HepG2 (cell line): ENCODE results near the gene GPM6B. TPM values are rescaled to one million over a fixed set of nuclear protein-coding genes. Genes with fewer than 3 reads are reported as not detected.

ENCODE experiments used
- ATAC-seq: fragments of 200-7000 bp; cut with Tn5 transposase; 3 replicates; pipeline ENCODE4 v1.9.1; 2020; ENCODE audit warnings: mild to moderate bottlenecking, moderate library complexity
- BruUV-seq: library from RNA; stranded (reverse); fragments of 400-500 nt; replicated peaks from 2 replicates; lab custom pipeline; 2021; lab: Mats Ljungman, UMichigan
- CTCF ChIA-PET: fragments of 300-600 bp; formaldehyde crosslinking; extraction: SDS; loops from one replicate; lab custom pipeline; 2021; ENCODE audit warnings: low total read pairs, inconsistent platforms, low intra/inter-chr PET ratio; lab: Yijun Ruan, JAX
- POLR2A ChIA-PET: fragments of 350-600 bp; sonication (Branson Sonifier 250); formaldehyde crosslinking; loops from one replicate; lab custom pipeline; 2020; ENCODE audit warnings: antibody characterized with exemption, inconsistent platforms; lab: Yijun Ruan, JAX
- DNase-seq: peaks from one replicate; pipeline ENCODE4 v3.0.0-alpha.2; 2015; ENCODE audit warnings: low spot score
- FAIRE-seq: peaks from 3 replicates; lab custom pipeline; 2011; peaks lifted over from hg19 to GRCh38; lab: Jason Lieb, UNC
- H2AFZ ChIP-seq: one replicate; pipeline ENCODE4 v1.6.1; 2011; ENCODE audit warnings: low read length, inconsistent platforms
- H3K27ac ChIP-seq: fragments of 300-600 bp; 3 replicates; pipeline ENCODE4 v1.8.0; 2011; ENCODE audit warnings: mixed run types, mild to moderate bottlenecking, mixed read lengths, low read length, inconsistent platforms; ENCODE audit not compliant: insufficient read depth; ENCODE audit errors: extremely low read length
- H3K27me3 ChIP-seq, 2 experiments: fragments of 200-600 bp in 1 of 2; 2 replicates in 1 of 2; 3 replicates in 1 of 2; pipeline versions ENCODE4 v1.6.0 to v1.8.0; 2011; ENCODE audit warnings: low read length in 2 of 2, mild to moderate bottlenecking in 2 of 2, moderate library complexity in 2 of 2, inconsistent platforms in 1 of 2; ENCODE audit not compliant: insufficient read depth in 2 of 2, control insufficient read depth in 1 of 2
- H3K36me3 ChIP-seq, 2 experiments: fragments of 200-600 bp in 1 of 2; replicated peaks in 1 of 2; 2 replicates in 1 of 2; 3 replicates in 1 of 2; pipeline versions ENCODE4 v1.5.1 to v1.8.0; 2011; ENCODE audit warnings: low read length in 2 of 2, inconsistent platforms in 1 of 2; ENCODE audit not compliant: insufficient read depth in 2 of 2, control insufficient read depth in 1 of 2
- H3K4me1 ChIP-seq: 2 replicates; pipeline ENCODE4 v1.5.1; 2012; ENCODE audit warnings: low read length, inconsistent platforms; ENCODE audit not compliant: insufficient read depth
- H3K4me2 ChIP-seq: 2 replicates; pipeline ENCODE4 v1.6.0; 2011; ENCODE audit warnings: low read depth, low read length, inconsistent platforms
- H3K4me3 ChIP-seq, 3 experiments: fragments of 200-600 bp in 1 of 3; sonication (generic), shearing (Covaris generic) in 1 of 3; replicated peaks in 1 of 3; 2 replicates each; pipeline ENCODE4 v1.5.1; 2011 to 2016; ENCODE audit warnings: low read length in 3 of 3, inconsistent platforms in 2 of 3, low read depth in 2 of 3, mild to moderate bottlenecking in 2 of 3, control low read depth in 1 of 3, mixed read lengths in 1 of 3; ENCODE audit not compliant: insufficient read depth in 1 of 3
- H3K79me2 ChIP-seq: one replicate; pipeline ENCODE4 v1.6.1; 2011; ENCODE audit warnings: low read length, inconsistent platforms; ENCODE audit not compliant: insufficient read depth
- H3K9ac ChIP-seq: 2 replicates; pipeline ENCODE4 v1.6.0; 2011; ENCODE audit warnings: mild to moderate bottlenecking, low read depth, low read length, inconsistent platforms; ENCODE audit not compliant: insufficient read depth
- H3K9me3 ChIP-seq: 2 replicates; pipeline ENCODE4 v1.5.1; 2012; ENCODE audit warnings: mild to moderate bottlenecking, low read length
- H4K20me1 ChIP-seq: 2 replicates; pipeline ENCODE4 v1.6.0; 2011; ENCODE audit warnings: inconsistent platforms, mild to moderate bottlenecking, low read length, moderate library complexity; ENCODE audit not compliant: insufficient read depth
- ARID2 ChIP-seq: sonication (generic); formaldehyde crosslinking; IDR thresholded peaks from 2 replicates; pipeline ENCODE4 v1.8.1; 2022; ENCODE audit warnings: mild to moderate bottlenecking, missing genetic modification reagents, borderline replicate concordance
- FOXA3 ChIP-seq: IDR thresholded peaks from 2 replicates; pipeline ENCODE4 v1.6.1; 2016; ENCODE audit warnings: missing genetic modification reagents, missing compliant biosample characterization
- IRX3 ChIP-seq: sonication (generic); formaldehyde crosslinking; IDR thresholded peaks from 2 replicates; pipeline ENCODE4 v1.8.1; 2023; ENCODE audit warnings: mild to moderate bottlenecking, low read depth, missing genetic modification reagents, borderline replicate concordance
- MLLT10 ChIP-seq: sonication (generic); formaldehyde crosslinking; IDR thresholded peaks from 2 replicates; pipeline ENCODE4 v1.4.0; 2020; ENCODE audit warnings: missing genetic modification reagents
- RFX5 ChIP-seq: IDR thresholded peaks from 2 replicates; pipeline ENCODE4 v1.6.1; 2011; ENCODE audit warnings: low read depth, low read length, improper control_type of control experiment
- SP140L ChIP-seq: sonication (generic); formaldehyde crosslinking; IDR thresholded peaks from 2 replicates; pipeline ENCODE4 v1.4.0; 2020; ENCODE audit warnings: missing genetic modification reagents, borderline replicate concordance
- TOE1 ChIP-seq: sonication (generic); formaldehyde crosslinking; IDR thresholded peaks from 2 replicates; pipeline ENCODE4 v1.4.0; 2020; ENCODE audit warnings: mild to moderate bottlenecking, missing genetic modification reagents
- ZFP41 ChIP-seq: sonication (generic); formaldehyde crosslinking; IDR thresholded peaks from 2 replicates; pipeline ENCODE4 v1.4.0; 2020; ENCODE audit warnings: mild to moderate bottlenecking, missing genetic modification reagents, borderline replicate concordance
- ZMYM4 ChIP-seq: sonication (generic); formaldehyde crosslinking; IDR thresholded peaks from 2 replicates; pipeline ENCODE4 v1.8.1; 2023; ENCODE audit warnings: mild to moderate bottlenecking, missing genetic modification reagents
- ZNF101 ChIP-seq: sonication (generic); formaldehyde crosslinking; IDR thresholded peaks from 2 replicates; pipeline ENCODE4 v1.4.0; 2020; ENCODE audit warnings: mild to moderate bottlenecking, low read depth, missing genetic modification reagents, borderline replicate concordance
- ZNF17 ChIP-seq: sonication (generic); formaldehyde crosslinking; IDR thresholded peaks from 2 replicates; pipeline ENCODE4 v1.5.0; 2020; ENCODE audit warnings: mild to moderate bottlenecking, missing genetic modification reagents
- ZNF282 ChIP-seq: fragments of 450-650 bp; IDR thresholded peaks from 2 replicates; pipeline ENCODE4 v1.6.1; 2018; ENCODE audit not compliant: partially characterized antibody
- ZNF317 ChIP-seq: sonication (generic); formaldehyde crosslinking; IDR thresholded peaks from 2 replicates; pipeline ENCODE4 v1.5.0; 2020; ENCODE audit warnings: mild to moderate bottlenecking, missing genetic modification reagents
- ZSCAN29 ChIP-seq: sonication (generic); formaldehyde crosslinking; conservative IDR thresholded peaks from 2 replicates; pipeline ENCODE4 v1.4.0; 2020; ENCODE audit warnings: mild to moderate bottlenecking, missing genetic modification reagents
- WGBS: methylation state at CpG from one replicate; pipeline ENCODE4 v1.1.6; 2017; ENCODE audit warnings: low lambda C conversion rate; 5-methylcytosine and 5-hydroxymethylcytosine counted together
- in situ Hi-C: cut with HindIII; loops from 2 replicates; pipeline ENCODE4 v1.10.0; 2017; ENCODE audit warnings: low pct_unique_long_range_greater_than_20kb; ENCODE audit not compliant: extremely low pct_ligation_motif_present
- intact Hi-C: fragments of 100-400 bp; cut with micrococcal nuclease; formaldehyde crosslinking; loops from one replicate; pipeline ENCODE4 v1.10.0; 2022; ENCODE audit not compliant: unreplicated experiment
- polyA plus RNA-seq, 8 experiments: library from polyadenylated mRNA; depleted of rRNA in 3 of 8; stranded (reverse) in 7 of 8; unstranded in 1 of 8; fragments of >200 nt; fragmentation: Illumina TruSeq in 4 of 8; extraction: Trizol in 4 of 8; gene quantifications; 2 replicates each; pipeline versions ENCODE4 v1.2.1 to v1.2.3, GENCODE V29; 2011 to 2016; ENCODE audit warnings: low read depth in 4 of 8, missing spikeins in 1 of 8, mixed read lengths in 1 of 8; ENCODE audit not compliant: insufficient read depth in 1 of 8
- total RNA-seq, 5 experiments: library from RNA; depleted of rRNA; stranded (reverse); fragments of >200 nt; fragmentation: Illumina TruSeq; extraction: Trizol; gene quantifications; 2 replicates each; pipeline ENCODE4 v1.2.3, GENCODE V29; 2016; ENCODE audit warnings: low read depth in 1 of 5
- TF ChIP-seq, protein P1 (sequence below): IDR thresholded peaks from 2 replicates; pipeline ENCODE4 v1.6.1; 2016
- TF ChIP-seq, protein P2 (sequence below): sonication (generic); formaldehyde crosslinking; IDR thresholded peaks from 2 replicates; pipeline ENCODE4 v1.5.0; 2020; ENCODE audit warnings: missing genetic modification reagents
- TF ChIP-seq, protein P3 (sequence below): sonication (generic); formaldehyde crosslinking; IDR thresholded peaks from 2 replicates; pipeline ENCODE4 v1.8.1; 2023; ENCODE audit warnings: missing genetic modification reagents, mild to moderate bottlenecking, borderline replicate concordance
- TF ChIP-seq, protein P4 (sequence below): sonication (generic); formaldehyde crosslinking; IDR thresholded peaks from 2 replicates; pipeline ENCODE4 v1.5.0; 2020; ENCODE audit warnings: missing genetic modification reagents
- TF ChIP-seq, protein P5 (sequence below): sonication (generic); formaldehyde crosslinking; IDR thresholded peaks from 2 replicates; pipeline ENCODE4 v1.8.1; 2023; ENCODE audit warnings: mild to moderate bottlenecking, missing genetic modification reagents

The GPM6B gene
- total and polyA plus RNA-seq, 2 of the 13 experiments (the other 11 are each of a cell fraction or from before 2014, with no cell fraction given), result not detected

DNA sequence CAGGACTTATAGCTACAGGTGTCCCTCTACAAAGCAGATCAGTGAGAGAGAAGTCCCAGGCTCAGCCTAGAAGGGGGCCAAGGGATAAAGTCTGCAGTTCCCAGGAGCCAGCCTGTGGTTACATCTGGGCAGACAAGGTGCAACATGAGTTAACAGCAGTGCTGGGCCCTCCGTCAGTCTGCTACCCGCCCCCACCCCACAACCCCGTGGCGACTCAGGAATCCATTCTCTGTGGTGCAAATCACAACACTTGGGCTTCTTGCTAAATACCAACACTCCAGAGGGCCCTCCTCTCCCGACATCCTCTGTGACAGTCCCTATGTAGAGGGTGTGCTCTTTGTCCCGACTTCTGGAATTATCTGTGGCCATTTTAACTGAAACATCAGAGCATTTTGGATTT lies 13.8 kb downstream of the GPM6B start:
- H3K4me3 ChIP-seq, result no peak overlapping the region
- no peak overlapping the region for H3K9ac ChIP-seq
- H2AFZ ChIP-seq, result no peak overlapping the region
- H3K9me3 ChIP-seq, result no peaks in the 10 kb centered on the region
- no peaks in the 10 kb centered on the region for H3K4me1 ChIP-seq
- ATAC-seq, result no peak
- WGBS, result 7% methylated on average over 2 of the region's 6 CpGs
- no peaks in the 10 kb centered on the region for H3K36me3 ChIP-seq
- BruUV-seq, result no TSS peak
- POLR2A ChIA-PET, result no interaction called here
- no peaks in the 10 kb centered on the region for H4K20me1 ChIP-seq
- FAIRE-seq, result no peak
- H3K4me2 ChIP-seq, result no peak overlapping the region
- in situ Hi-C loops, result no loop called here
- CTCF ChIA-PET, result no interaction called here
- H3K27ac ChIP-seq, result no peak overlapping the region
- H3K79me2 ChIP-seq, result no peaks in the 10 kb centered on the region
- H3K27me3 ChIP-seq, result 0 out of 5 replicates have a peak, but pooled peaks cover 0 to 1% of the 10 kb centered on the region in 2 experiments
- DNase-seq, result no peak
- intact Hi-C loops, result no loop called here
- TF ChIP-seq, protein P1, sequence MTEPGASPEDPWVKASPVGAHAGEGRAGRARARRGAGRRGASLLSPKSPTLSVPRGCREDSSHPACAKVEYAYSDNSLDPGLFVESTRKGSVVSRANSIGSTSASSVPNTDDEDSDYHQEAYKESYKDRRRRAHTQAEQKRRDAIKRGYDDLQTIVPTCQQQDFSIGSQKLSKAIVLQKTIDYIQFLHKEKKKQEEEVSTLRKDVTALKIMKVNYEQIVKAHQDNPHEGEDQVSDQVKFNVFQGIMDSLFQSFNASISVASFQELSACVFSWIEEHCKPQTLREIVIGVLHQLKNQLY (CRISPR knock-in tag), result no peak
- TF ChIP-seq IRX3 (CRISPR knock-in tag), result no peak
- no peak for TF ChIP-seq SP140L (CRISPR knock-in tag)
- TF ChIP-seq ZNF317 (CRISPR knock-in tag), result no peak
- TF ChIP-seq, protein P2, sequence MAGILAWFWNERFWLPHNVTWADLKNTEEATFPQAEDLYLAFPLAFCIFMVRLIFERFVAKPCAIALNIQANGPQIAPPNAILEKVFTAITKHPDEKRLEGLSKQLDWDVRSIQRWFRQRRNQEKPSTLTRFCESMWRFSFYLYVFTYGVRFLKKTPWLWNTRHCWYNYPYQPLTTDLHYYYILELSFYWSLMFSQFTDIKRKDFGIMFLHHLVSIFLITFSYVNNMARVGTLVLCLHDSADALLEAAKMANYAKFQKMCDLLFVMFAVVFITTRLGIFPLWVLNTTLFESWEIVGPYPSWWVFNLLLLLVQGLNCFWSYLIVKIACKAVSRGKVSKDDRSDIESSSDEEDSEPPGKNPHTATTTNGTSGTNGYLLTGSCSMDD, result no peak
- TF ChIP-seq ZMYM4 (CRISPR knock-in tag), result no peak
- TF ChIP-seq, protein P3, sequence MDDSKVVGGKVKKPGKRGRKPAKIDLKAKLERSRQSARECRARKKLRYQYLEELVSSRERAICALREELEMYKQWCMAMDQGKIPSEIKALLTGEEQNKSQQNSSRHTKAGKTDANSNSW (CRISPR knock-in tag), result no peak
- TF ChIP-seq ZNF101 (CRISPR knock-in tag), result no peak
- no peak for TF ChIP-seq ZNF17 (CRISPR knock-in tag)
- TF ChIP-seq, protein P4, sequence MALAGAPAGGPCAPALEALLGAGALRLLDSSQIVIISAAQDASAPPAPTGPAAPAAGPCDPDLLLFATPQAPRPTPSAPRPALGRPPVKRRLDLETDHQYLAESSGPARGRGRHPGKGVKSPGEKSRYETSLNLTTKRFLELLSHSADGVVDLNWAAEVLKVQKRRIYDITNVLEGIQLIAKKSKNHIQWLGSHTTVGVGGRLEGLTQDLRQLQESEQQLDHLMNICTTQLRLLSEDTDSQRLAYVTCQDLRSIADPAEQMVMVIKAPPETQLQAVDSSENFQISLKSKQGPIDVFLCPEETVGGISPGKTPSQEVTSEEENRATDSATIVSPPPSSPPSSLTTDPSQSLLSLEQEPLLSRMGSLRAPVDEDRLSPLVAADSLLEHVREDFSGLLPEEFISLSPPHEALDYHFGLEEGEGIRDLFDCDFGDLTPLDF (CRISPR knock-in tag), result no peak
- TF ChIP-seq, protein P5, sequence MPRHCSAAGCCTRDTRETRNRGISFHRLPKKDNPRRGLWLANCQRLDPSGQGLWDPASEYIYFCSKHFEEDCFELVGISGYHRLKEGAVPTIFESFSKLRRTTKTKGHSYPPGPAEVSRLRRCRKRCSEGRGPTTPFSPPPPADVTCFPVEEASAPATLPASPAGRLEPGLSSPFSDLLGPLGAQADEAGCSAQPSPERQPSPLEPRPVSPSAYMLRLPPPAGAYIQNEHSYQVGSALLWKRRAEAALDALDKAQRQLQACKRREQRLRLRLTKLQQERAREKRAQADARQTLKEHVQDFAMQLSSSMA (CRISPR knock-in tag), result no peak
- TF ChIP-seq FOXA3, result no peak
- no peak for TF ChIP-seq ZNF282
- no peak for TF ChIP-seq TOE1
- TF ChIP-seq RFX5, result no peak
- TF ChIP-seq ZSCAN29, result no peak
- no peak for TF ChIP-seq MLLT10 (CRISPR knock-in tag)
- no peak for TF ChIP-seq ZFP41
- no peak for TF ChIP-seq ARID2 (CRISPR knock-in tag)
